ENCODE results near the gene TSR3.

Gene TSR3

DNA sequence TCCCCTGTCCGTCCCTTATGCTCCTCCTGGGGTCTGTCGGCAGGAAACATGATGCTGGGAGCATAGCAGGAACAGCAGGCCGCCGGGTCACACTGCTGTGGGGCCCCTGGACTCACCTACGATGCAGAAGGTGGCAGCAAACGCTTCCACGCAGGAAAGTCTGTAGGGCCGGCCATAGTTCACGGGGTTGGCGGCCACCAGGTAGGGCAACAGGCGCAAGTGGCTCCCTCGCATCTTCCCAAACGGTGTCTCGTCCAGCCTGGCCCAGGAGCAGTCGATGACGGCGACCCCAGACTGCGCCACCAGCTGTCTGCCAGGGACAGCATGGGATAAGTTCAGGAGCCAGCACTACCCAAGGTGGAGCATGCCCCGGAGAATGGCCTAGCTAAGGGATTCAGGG is 987 bp downstream of the TSR3 start:
- DNase-seq: no peak

DNA sequence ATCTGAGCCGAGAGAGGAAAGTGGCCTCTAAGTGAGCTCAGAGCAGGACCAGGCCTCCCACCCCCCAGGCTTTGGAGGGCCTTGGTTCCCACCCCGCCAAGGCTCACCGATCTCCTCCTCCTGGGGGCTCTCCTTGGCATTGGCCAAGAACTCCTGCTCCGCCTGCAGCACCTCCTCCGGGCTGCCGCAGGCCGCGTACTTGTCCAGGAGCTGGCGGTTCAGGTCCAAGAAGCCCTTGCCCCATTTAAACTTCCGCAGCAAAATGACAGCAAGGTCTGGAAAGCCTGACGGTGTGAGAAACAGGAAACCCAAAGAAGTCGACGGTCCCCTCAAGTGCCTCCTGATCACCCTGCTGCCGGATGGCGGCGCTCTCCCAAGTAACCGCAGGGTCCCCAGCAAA is 1.7 kb downstream of the TSR3 start:
- no peak for DNase-seq

DNA sequence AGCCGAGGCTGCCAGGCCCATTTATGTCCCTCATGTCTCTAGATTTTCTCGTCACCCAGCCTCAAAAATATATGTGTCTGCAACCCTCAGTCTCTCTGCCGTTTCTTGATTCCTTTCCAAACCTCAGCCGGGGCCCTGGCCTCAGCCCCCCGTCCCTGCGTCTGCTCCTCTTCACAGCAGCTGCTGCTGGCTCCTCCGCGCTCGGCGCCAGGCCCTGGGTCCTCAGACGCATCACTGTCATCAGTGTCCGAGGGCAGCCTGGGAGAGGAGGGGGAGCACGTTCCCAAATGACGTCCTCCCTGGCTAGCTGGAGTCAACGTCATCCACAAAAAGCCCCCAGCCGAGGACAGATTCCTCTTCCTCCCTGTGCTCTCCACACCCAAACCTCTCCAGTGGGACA is 2.3 kb downstream of the TSR3 start:
- no peak for DNase-seq

DNA sequence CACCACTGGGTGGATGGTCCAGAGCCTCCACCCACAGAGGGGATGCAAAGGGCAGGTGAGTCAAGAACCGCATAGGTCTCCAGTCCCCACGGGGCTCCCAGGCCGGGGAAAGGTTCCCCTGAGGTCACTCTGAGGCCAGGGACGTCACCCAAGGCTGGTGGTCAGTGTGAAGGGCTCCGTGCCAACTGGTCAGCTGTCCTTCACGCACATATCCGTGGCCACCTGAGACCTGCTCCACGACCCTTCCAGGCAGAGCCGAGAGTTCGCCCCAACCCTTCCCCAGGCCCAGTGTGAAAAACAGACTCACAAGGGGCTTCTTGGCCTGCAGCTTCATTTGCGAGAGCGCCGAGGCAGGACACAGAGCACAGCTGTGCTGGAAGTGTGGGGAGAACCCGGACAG is 2.8 kb downstream of the TSR3 start:
- no peak for DNase-seq

DNA sequence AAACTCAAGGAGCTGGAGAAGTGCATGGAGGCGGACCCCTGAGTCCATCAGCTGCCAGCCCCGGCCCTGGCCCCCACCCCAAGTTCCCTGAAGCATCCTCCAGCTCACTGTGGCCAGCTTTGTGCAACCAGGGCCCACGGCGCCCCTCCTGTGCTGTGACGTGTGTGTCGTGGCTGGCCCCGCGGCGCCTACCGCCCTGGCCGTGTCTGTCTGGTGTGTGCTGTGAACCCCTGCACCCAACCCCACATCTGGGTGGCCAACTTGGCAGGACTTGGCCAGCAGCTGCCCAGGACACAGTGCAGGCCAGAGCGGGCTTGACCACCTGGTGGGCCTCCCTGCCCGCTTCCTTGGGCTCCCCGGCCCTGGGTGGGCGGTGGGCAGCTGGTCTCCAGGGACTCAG is 3.2 kb downstream of the TSR3 start:
- no peak for DNase-seq

DNA sequence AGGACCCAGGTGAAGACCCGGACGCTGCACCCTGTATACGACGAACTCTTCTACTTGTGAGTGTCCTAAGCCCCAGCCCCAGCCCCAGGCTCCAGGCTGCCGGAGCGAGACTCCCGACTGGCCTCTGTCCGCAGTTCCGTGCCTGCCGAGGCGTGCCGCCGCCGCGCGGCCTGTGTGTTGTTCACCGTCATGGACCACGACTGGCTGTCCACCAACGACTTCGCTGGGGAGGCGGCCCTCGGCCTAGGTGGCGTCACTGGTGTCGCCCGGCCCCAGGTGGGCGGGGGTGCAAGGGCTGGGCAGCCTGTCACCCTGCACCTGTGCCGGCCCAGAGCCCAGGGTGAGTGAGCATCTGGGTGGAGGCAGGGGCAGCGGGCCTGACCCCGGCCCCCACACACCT is 3.7 kb downstream of the TSR3 start:
- no peak for DNase-seq

DNA sequence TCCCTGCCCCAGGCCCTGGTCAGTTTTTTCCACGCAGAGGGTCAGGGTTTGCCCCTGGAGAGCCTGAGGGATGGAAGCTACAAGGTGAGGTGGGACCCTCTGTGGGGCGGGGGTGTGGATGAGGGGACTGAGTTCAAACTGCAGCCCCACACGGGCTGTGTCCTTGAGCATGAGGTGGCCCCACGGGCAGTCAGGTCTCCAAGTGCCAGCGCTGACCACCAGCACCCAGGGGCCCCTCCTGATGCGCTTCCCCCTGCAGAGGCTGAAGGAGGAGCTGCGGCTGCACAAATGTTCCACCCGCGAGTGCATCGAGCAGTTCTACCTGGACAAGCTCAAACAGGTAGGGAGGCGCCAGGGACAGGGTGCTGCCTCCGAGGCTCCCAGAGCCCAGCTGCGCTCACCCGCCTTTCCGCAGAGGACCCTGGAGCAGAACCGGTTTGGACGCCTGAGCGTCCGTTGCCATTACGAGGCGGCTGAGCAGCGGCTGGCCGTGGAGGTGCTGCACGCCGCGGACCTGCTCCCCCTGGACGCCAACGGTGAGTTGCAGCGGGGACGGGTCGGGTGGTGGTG is 4.3 kb downstream of the TSR3 start:
- DNase-seq: no peak

DNA sequence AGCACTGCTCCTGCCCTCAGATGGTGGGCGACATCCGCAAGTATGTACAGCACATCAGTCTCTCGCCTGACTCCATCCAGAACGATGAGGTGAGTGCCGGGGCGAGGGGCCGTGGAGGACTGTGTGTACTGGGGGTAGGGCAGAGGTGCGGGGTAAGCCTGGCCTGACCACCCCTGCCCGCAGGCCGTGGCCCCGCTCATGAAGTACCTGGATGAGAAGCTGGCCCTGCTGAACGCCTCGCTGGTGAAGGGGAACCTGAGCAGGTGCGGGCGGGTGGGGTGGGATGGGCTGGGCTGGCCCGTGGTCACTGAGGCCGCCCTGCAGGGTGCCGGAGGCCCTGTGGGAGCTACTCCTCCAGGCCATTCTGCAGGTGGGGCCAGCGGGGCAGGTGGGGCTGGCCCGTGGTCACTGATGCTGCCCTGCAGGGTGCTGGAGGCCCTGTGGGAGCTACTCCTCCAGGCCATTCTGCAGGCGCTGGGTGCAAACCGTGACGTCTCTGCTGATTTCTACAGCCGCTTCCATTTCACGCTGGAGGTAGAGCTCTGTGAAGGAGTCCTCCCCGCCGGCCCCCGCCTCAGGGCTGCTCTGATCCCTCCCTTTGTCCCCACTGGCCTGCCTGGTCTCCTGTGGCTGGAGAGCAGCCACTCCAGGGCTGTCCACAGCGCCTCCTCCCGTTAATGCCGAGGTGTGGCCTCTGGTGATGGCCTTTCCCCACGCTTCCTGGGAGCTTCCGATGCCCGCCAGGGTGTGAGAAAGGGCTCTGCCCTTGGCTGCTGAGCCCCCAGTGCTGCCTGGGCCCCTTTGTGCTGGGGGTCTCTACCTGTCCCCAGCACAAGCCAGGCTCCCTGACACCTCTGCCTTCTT is 5.0 kb downstream of the TSR3 start:
- DNase-seq: no peak

DNA sequence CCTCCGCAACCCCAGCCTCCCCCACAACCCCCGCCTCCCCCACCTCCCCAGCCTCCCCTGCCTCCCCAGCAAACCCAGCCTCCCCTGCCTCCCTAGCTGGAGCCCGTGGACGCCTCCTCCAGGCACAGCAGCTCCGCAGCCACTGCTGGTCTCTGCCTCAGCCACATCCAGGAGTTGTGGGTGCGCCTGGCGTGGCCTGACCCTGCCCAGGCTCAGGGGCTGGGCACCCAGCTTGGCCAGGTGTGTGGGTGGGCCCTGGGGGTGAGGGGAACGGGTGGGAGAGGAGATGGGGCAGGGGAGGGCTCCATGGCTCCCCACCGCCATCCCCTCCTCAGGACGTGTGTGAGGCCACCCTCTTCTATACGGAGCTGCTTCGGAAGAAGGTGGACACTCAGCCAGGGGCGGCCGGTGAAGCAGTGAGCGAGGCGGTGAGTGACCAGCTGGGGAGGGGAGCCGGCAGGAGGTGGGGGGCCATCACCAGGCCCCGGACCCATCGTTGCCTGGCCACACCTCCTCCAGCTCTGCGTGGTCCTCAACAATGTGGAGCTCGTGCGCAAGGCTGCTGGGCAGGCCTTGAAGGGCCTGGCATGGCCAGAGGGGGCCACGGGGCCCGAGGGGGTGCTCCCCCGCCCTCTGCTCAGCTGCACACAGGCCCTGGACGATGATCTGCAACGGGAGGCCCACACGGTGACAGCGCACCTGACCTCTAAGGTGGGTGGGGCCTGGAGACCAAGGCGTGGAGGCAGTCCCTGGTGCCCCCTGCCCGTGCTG is 5.8 kb downstream of the TSR3 start:
- DNase-seq: no peak

DNA sequence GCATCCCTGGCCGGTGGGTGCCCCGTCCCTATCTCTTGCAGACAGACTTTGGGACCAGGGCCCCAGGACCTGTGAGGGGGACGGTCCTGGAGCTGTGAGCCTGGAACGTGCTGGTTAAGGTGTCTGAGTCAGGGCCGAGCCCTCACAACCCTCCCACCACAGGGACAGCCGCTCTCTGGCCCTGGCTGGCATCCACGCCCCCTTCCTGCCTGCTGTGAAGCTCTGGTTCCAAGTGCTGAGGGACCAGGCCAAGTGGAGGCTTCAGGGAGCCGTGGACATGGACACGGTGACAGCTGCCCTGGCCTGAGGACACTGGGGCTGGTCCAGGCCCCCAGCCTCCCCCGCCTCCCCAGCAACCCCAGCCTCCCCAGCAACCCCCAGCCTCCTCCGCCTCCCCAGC is 6.6 kb downstream of the TSR3 start:
- no peak for DNase-seq

DNA sequence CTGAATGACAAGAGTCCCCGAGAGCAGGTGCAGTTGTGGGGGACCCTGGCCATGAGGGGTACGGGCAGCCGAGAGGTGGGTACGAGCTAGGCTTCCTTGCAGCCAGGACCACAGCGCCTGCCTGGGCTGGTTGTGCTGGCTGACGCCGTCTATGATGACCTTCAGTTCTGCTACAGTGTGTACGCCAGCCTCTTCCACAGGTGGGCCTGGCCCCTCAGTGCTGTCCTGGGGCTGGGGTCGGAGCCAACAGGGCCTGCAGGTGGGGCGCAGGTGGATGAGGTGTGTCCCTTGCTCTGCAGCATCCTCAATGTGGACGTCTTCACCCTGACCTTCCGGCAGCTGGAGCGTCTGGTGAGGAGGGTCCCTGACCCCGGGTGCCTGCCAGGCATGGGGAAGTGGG is 7.2 kb downstream of the TSR3 start:
- DNase-seq: no peak

DNA sequence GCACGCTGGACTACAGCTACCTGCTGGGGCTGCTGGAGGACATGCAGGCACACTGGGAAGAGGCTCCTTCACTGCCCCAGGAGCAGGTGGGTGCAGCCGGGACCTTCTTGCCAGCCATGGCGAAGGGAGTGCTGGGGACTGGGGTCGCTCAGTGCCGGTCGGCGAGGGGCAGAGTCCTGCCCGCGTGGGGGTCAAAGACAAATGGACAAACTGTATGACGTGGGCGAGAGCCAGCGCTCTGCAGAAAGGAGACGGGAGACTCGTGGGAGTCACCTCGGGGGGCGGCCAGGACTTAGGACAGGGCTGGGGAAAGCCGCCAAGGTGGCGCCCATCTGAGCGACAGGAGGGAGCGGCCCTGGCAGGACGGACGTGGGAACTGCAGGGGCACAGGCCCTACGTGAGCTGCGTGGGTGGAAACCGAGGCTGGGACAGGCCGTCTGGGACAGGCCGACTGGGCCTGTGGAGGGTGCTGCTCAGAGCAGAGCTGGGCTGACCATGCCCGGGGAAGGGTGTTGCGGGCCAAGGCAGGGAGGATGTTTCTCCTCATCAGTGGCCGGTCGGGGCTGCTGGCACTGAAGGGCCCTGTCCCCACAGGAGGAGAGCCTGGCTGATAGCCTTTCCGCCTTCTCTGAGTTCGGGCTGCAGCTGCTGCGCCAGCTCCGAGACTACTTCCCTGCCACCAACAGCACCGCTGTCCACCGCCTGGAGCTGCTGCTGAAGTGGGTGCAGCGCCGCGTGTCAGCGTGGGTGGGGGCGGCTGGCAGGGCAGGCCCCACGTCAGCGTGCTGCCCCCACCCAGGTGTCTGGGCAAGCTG is 8.0 kb downstream of the TSR3 start:
- no peak for DNase-seq

DNA sequence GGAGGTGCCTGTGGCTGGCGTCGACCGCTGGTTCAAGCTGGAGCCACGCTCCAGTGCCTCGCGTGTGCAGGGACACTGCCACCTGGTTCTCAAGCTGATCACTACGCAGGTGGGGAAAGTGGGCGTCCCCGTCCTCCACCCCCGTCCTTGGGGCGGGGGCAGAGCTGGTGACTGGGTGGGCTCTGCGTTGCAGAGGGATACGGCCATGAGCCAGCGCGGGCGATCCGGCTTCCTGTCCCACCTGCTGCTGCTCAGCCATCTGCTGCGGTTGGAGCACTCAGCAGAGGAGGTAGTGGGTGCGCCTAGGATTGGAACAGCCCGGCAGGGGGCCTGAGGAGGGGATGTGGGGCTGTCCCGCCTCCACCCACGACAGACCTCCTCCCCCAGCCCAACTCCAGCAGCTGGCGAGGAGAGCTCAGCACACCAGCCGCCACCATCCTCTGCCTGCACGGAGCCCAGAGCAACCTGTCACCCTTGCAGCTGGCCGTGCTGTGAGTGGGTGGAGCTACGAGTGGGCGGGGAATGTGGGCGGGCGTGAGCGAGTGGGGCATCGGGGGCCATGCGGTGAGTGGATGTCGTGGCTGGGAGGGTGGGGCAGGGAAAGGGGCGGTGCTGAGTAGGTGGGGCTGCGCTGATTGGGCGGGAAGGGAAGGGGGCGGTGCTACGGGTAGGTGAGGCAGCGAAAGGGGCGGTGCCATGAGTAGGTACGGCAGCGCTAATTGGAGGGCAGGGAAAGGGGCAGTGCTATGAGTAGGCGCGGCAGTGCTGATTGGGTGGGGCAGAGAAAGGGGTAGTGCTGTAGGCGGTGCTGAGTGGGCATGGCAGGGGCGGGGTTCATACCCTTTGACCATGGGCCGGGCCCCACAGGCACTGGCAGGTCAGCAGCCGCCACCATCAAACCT is 8.9 kb downstream of the TSR3 start:
- DNase-seq: peak; percentile 88

DNA sequence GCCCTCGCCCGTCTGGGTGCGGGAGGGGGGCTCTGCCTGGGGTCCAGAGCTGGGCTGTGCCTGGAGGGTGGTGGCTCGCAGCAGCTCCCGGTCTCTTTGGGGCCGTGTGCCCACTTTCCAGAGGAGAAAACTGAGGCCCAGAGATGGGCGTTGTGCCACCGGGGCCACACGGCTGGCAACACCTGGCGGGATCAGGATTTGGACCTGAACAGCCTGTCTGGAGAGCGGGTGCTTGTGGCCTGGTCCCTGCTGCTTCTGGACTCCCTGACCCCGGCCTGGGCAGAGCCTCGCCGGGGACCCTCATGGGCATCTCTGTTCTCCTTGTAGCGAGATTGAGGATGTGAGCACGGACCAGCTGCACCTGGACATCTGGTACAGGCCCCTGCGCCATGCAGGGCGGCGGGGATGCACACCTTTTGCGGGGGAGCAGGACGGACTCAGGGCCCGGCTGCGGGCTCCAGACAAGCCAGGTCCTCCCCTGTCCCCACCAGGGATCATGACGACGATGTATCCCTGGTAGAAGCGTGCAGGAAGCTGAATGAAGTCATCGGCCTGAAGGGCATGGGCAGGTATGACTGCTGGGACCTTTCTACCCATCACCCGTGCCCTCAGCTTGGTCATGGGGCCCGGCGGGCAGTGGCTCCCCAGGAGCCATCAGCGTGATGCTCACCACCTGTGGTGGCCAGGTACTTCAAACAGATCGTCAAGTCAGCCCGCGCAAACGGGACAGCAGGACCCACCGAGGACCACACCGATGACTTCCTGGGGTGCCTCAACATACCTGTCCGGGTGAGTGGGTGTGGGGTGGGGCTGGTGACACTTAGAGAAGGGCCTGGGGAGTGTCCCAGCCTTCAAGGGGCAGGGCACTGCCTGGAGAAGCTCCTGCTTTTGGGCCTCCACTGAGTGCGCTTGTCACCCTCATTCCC is 9.9 kb downstream of the TSR3 start:
- DNase-seq: no peak

DNA sequence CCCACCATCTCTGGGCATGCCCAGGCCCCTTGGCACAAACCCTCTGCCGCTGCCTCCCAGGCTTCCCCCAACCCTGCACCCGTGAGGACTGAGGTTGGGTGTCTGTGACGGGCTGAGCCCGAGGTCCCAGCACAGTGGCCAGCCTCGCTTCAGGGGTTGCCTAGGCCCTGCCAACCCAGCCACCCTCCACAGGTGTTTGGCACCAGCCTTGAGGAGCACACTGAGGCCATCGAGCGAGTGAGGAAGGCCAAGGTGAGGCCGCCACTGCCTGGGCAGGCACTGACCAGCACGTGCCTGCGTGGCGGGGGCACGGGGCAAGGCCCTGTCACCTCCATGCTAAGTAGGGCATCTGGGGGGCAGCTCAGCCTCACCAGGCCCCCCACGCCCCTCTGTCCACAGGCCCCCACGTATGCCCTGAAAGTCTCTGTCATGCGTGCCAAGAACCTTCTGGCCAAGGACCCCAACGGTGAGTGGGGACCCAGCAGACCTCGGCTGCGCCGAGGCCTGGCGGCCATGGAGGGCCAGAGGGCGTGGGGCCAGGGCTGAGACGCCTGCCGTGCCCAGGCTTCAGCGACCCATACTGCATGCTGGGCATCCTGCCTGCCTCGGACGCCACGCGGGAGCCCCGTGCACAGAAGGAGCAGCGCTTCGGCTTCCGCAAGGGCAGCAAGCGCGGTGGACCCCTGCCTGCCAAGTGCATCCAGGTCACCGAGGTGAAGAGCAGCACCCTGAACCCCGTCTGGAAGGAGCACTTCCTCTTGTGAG is 10.8 kb downstream of the TSR3 start:
- no peak for DNase-seq

DNA sequence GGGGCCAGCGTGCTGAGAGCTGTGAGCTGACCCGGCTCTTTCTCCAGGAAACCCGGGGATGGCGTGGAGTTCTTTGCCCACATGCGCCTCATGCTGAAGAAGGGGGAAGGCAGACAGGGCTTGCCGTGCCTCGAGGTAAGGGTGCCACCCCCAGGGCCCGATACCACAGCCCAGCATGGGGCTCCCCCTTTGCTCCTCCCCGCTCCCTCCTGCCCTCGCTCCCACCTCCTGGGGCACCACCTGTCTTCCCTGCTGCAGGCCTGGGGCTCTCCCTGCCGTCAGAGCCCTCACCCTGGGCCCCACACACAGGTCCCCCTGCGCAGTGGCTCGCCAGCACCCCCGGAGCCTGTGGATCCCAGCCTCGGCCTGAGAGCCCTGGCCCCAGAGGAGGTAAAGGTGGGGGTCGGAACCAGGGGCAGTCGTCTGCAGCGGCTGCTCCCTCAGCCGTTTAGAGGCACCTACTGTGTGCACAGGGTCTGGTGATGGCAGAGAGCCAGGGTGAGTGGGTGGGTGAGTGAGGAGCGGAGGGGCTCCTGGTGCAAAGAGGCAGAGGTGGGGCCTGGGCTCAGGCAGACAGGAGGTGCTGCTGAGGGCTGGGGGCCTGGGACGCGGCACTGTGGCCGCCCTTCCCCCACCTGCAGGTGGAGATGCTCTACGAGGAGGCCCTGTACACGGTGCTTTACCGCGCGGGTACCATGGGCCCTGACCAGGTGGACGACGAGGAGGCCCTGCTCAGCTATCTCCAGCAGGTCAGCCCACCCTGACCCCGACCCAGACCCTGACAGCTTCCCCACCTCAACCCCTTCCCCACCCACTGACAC is 12.6 kb downstream of the TSR3 start:
- DNase-seq: no peak

DNA sequence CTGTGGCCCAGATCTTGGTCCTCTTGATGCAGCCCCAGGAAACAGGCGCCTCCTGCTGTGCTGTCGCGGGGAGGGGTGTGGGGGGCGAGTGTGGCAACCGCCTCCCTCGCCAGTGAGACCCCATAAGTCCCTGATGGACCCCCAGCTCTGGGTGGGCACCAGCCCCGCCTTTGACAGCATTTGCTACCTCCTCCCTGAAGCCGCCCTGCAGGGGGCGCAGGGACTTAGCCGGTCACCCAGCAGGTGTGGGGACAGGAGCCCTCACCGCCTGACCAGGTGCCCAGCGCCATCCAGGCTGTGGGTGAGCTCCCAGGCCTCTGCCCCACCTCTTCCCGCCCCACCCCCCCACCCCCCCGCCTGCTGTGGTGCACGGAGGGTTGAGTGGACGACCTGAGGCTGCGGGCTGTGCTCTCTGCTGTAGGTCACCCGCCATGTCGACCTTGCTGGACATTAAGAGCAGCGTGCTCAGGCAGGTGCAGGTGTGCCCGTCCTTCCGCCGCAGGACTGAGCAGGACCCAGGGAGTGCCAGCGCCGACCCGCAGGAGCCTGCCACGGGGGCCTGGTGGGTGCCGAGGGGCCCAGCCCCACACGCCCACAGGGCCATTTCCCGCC is 13.5 kb downstream of the TSR3 start:
- peak; percentile 34 for DNase-seq

DNA sequence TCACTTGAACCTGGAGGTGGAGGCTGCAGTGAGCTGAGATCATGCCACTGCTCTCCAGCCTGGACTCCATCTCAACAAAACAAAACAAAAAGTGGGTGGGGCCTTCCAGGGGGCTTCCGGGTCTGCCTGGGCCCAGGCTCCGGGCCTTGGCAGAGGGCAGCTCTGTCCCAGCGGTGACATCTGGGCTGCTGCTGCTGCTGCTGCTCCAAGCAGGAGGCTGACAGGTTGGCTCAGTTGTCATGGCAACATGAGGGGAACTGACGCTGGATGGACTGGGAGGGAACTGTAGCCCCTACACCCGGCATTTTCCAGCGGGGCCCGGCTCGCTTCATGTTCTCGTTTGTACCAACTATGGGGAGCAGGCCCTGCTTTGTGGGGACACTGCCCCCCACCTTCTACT is 14.2 kb downstream of the TSR3 start:
- no peak for DNase-seq

DNA sequence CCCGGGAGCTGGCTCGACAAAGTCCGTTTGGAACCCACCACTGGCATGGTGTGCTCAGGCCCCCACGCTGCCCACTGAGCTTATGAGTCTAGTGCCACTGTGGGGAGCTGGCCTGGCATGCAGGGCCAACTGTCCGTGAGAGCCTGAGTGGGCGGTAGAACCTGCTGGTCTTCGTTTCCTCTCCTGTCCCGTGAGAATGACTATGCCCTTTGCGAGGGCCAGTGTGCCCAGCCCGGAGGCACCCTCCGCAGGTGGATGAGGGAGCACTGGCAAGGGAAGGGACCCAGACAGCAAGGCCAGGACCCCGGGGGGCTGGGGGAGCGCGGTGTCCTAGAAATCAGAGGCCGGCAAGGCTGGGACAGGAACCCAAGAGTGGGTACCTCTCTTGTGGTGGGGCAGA is 15.1 kb downstream of the TSR3 start:
- no peak for DNase-seq

Data from stimulated activated CD4-positive, alpha-beta T cell treated with anti-CD3 and anti-CD28 coated beads, Interleukin-4, amount 100 ng/mL, for 1 hour (primary cell).